ENCODE data around the gene PXDN. TPM values are rescaled to one million over a fixed set of nuclear protein-coding genes. Genes with fewer than 3 reads are reported as not detected.

The PXDN gene
- total and polyA plus RNA-seq, 9 of the 15 experiments (the other 6 are each of a cell fraction or from before 2014, with no cell fraction given) = 0.49 TPM; not detected in 8

- Histone ChIP-seq H2AFZ (ENCODE audit: low read depth, low read length) (no peak overlapping the region), H3K9ac (ENCODE audit: insufficient read depth in 1 of 2, low read depth in 2 of 2, low read length in 2 of 2) (no peak overlapping the region), H4K20me1 (replicated peaks; ENCODE audit: control insufficient read depth, insufficient read depth, low read length) (no peaks in the 10 kb centered on the region), H3K36me3 (ENCODE audit: control insufficient read depth, insufficient read depth, low read length) (no peaks in the 10 kb centered on the region), H3K4me3 (no peak overlapping the region), H3K4me1 (replicated peaks in 1 of 2; ENCODE audit: control insufficient read depth in 2 of 2, insufficient read depth in 2 of 2, low read length in 2 of 2) (no peaks in the 10 kb centered on the region; a peak in 1 of 5 replicates), H3K27ac (ENCODE audit: extremely low read depth, low read depth, low read length) (no peak overlapping the region), H3K4me2 (ENCODE audit: insufficient read depth, low read length) (no peak overlapping the region), H3K27me3 (ENCODE audit: control insufficient read depth in 2 of 2, insufficient read depth in 2 of 2, low read length in 2 of 2) (peaks cover 0 to 16% of the 10 kb centered on the region in 2 experiments; a peak in 2 of 5 replicates), H3K79me2 (ENCODE audit: control insufficient read depth, insufficient read depth, low read length) (no peaks in the 10 kb centered on the region), H3K9me1 (ENCODE audit: control insufficient read depth, insufficient read depth, low read length) (no peaks in the 10 kb centered on the region), H3K9me3 (replicated peaks; ENCODE audit: control insufficient read depth, insufficient read depth, low read depth, low read length) (peaks cover 4% of the 10 kb centered on the region)
- FAIRE-seq (no peak), DNase-seq (ENCODE audit: extremely low read depth in 1 of 4, low spot score in 3 of 4) (no peak), ATAC-seq (no peak)
- in situ Hi-C loops (cut with MboI) (no loop called here), intact Hi-C loops (cut with micrococcal nuclease) (loop anchor here (5.0 kb wide), 1 partner anchor 173 kb away; no protein-coding TSS in a partner anchor)
- POLR2A ChIA-PET = no interaction called here
- BruUV-seq (replicated peaks) = no TSS peak
- CTCF ChIA-PET (ENCODE audit: low intra/inter-chr PET ratio) = no interaction called here
- no peak for TF ChIP-seq HNRNPH1 (optimal IDR thresholded peaks at IDR 0.05; ENCODE audit: low read depth, low read length)
- TF ChIP-seq CREB1 (IDR thresholded peaks at IDR 0.05) = no peak
- TF ChIP-seq CREB1 (CRISPR knock-in tag; IDR thresholded peaks at IDR 0.05) = no peak
- no peak for TF ChIP-seq L3MBTL2 (IDR thresholded peaks at IDR 0.05)
- no peak for TF ChIP-seq ARHGAP35 (IDR thresholded peaks at IDR 0.05; ENCODE audit: partially characterized antibody)
- 1% methylated on average over 6 of the region's 6 CpGs for WGBS (ENCODE audit: insufficient coverage, low coverage, missing lambda C conversion rate)
Observed at GRCh38 chr2:1594123-1594372, 150.3 kb downstream of the PXDN start.

GRCh38 chr2:1593371-1594122 is 150.8 kb downstream of the PXDN start:
- no peak for DNase-seq (ENCODE audit: extremely low read depth in 1 of 4, low spot score in 3 of 4)
- ChIA-PET CTCF (ENCODE audit: low intra/inter-chr PET ratio) (no interaction called here), POLR2A (no interaction called here)
- FAIRE-seq = no peak
- peaks cover 0 to 16% of the 10 kb centered on the region in 2 experiments; a peak in 2 of 5 replicates for H3K27me3 ChIP-seq (ENCODE audit: control insufficient read depth in 2 of 2, insufficient read depth in 2 of 2, low read length in 2 of 2)
- H4K20me1 ChIP-seq (replicated peaks; ENCODE audit: control insufficient read depth, insufficient read depth, low read length) = no peaks in the 10 kb centered on the region
- no peaks in the 10 kb centered on the region for H3K79me2 ChIP-seq (ENCODE audit: control insufficient read depth, insufficient read depth, low read length)
- no peak overlapping the region for H3K9ac ChIP-seq (ENCODE audit: insufficient read depth in 1 of 2, low read depth in 2 of 2, low read length in 2 of 2)
- no TSS peak for BruUV-seq (replicated peaks)
- no peak overlapping the region for H2AFZ ChIP-seq (ENCODE audit: low read depth, low read length)
- no peaks in the 10 kb centered on the region; a peak in 1 of 5 replicates for H3K4me1 ChIP-seq (replicated peaks in 1 of 2; ENCODE audit: control insufficient read depth in 2 of 2, insufficient read depth in 2 of 2, low read length in 2 of 2)
- WGBS (ENCODE audit: insufficient coverage, low coverage, missing lambda C conversion rate) = 3% methylated on average over 15 of the region's 15 CpGs
- intact Hi-C loops (cut with micrococcal nuclease) (loop anchor here (5.0 kb wide), 1 partner anchor 174 kb away; no protein-coding TSS in a partner anchor), in situ Hi-C loops (cut with MboI) (no loop called here)
- ATAC-seq = no peak
- H3K9me1 ChIP-seq (ENCODE audit: control insufficient read depth, insufficient read depth, low read length) = no peaks in the 10 kb centered on the region
- no peaks in the 10 kb centered on the region for H3K36me3 ChIP-seq (ENCODE audit: control insufficient read depth, insufficient read depth, low read length)
- H3K27ac ChIP-seq (ENCODE audit: extremely low read depth, low read depth, low read length) = no peak overlapping the region
- no peak overlapping the region for H3K4me3 ChIP-seq
- H3K4me2 ChIP-seq (ENCODE audit: insufficient read depth, low read length) = no peak overlapping the region
- peaks cover 4% of the 10 kb centered on the region for H3K9me3 ChIP-seq (replicated peaks; ENCODE audit: control insufficient read depth, insufficient read depth, low read depth, low read length)
- no peak for TF ChIP-seq KHSRP (IDR thresholded peaks at IDR 0.05)
- TF ChIP-seq SNAPC5 (CRISPR knock-in tag; IDR thresholded peaks at IDR 0.05) = no peak
- no peak for TF ChIP-seq E2F8 (IDR thresholded peaks at IDR 0.05; ENCODE audit: low read depth, partially characterized antibody)
- TF ChIP-seq NR4A1 (CRISPR knock-in tag; IDR thresholded peaks at IDR 0.05) = no peak
- no peak for TF ChIP-seq NR4A1 (tag; IDR thresholded peaks at IDR 0.05)
- no peak for TF ChIP-seq RBM39 (optimal IDR thresholded peaks at IDR 0.05; ENCODE audit: low read depth, low read length)
- no peak for TF ChIP-seq ELF1 (tag; IDR thresholded peaks at IDR 0.05)
- TF ChIP-seq BRF2 (IDR thresholded peaks at IDR 0.05; ENCODE audit: borderline replicate concordance, insufficient read depth, insufficient read length) = no peak

All from K562 (cell line).